Vagina (tissue), 2 donors: Measurements from ENCODE around the gene MAML1. TPM values are rescaled to one million over a fixed set of nuclear protein-coding genes. Genes with fewer than 3 reads are reported as not detected.

Experiments used
- DNase-seq, 2 donors: peaks; one replicate each; pipeline ENCODE4 v3.0.0-alpha.2; 2017; ENCODE audit errors: extremely low spot score in 2 of 2
- H3K27ac ChIP-seq: fragments of 200-600 bp; sonication (generic); one replicate; pipeline ENCODE4 v1.5.1; 2019
- H3K27me3 ChIP-seq: fragments of 200-600 bp; sonication (generic); one replicate; pipeline ENCODE4 v1.5.1; 2019
- H3K36me3 ChIP-seq, 2 donors: fragments of 200-600 bp; sonication (generic); one replicate each; pipeline ENCODE4 v1.5.1; 2017 to 2019
- H3K4me1 ChIP-seq: fragments of 200-600 bp; sonication (generic); one replicate; pipeline ENCODE4 v1.5.1; 2019
- H3K4me3 ChIP-seq, 2 donors: fragments of 200-600 bp; sonication (generic); 1 replicate in 1 of 2; 2 replicates in 1 of 2; pipeline ENCODE4 v1.5.1; 2016 to 2019
- H3K9me3 ChIP-seq: fragments of 200-600 bp; sonication (generic); one replicate; pipeline ENCODE4 v1.5.1; 2019
- CTCF ChIP-seq, 3 experiments: fragments of 450-650 bp in 2 of 3; fragments of 200-600 bp in 1 of 3; sonication (generic) in 1 of 3; IDR thresholded peaks; one replicate each; pipeline ENCODE4 v1.5.1; 2017 to 2019; ENCODE audit warnings: antibody characterized with exemption in 3 of 3, mild to moderate bottlenecking in 2 of 3, moderate library complexity in 2 of 3
- POLR2A ChIP-seq, 2 donors: fragments of 450-650 bp; IDR thresholded peaks; one replicate each; pipeline ENCODE4 v1.6.1; 2017; ENCODE audit warnings: antibody characterized with exemption in 2 of 2, mild to moderate bottlenecking in 2 of 2, moderate library complexity in 2 of 2
- POLR2AphosphoS5 ChIP-seq, 2 donors: sonication (generic); formaldehyde crosslinking; IDR thresholded peaks; one replicate each; pipeline ENCODE4 v1.9.0; 2017; ENCODE audit warnings: antibody characterized with exemption in 2 of 2, mild to moderate bottlenecking in 2 of 2, low read depth in 1 of 2; ENCODE audit not compliant: insufficient read depth in 1 of 2
- intact Hi-C: fragments of 100-400 bp; cut with DNase I; formaldehyde crosslinking; loops from one replicate; pipeline ENCODE4 v1.15.1; 2023
- total RNA-seq: library from RNA; depleted of rRNA; stranded (reverse); fragments of >200 nt; gene quantifications from one replicate; pipeline ENCODE4 v1.2.3, GENCODE V29; 2016

The MAML1 gene
- total RNA-seq, 1 donor from 2014 or later: 25.3 TPM

GRCh38 chr5:179767496-179768100 lies 35.0 kb downstream of the MAML1 start:
- Histone ChIP-seq H3K4me3 (no peak overlapping the region), H3K9me3 (no peaks in the 10 kb centered on the region), H3K4me1 (peaks cover 40% of the 10 kb centered on the region), H3K36me3 (peaks cover 0 to 61% of the 10 kb centered on the region in 2 donors), H3K27ac (no peak overlapping the region), H3K27me3 (no peaks in the 10 kb centered on the region)
- intact Hi-C loops: no loop called here
- no peak for DNase-seq
- no peak for TF ChIP-seq CTCF (IDR thresholded peaks at IDR 0.05)
- no peak for TF ChIP-seq POLR2A (IDR thresholded peaks at IDR 0.05)

DNA sequence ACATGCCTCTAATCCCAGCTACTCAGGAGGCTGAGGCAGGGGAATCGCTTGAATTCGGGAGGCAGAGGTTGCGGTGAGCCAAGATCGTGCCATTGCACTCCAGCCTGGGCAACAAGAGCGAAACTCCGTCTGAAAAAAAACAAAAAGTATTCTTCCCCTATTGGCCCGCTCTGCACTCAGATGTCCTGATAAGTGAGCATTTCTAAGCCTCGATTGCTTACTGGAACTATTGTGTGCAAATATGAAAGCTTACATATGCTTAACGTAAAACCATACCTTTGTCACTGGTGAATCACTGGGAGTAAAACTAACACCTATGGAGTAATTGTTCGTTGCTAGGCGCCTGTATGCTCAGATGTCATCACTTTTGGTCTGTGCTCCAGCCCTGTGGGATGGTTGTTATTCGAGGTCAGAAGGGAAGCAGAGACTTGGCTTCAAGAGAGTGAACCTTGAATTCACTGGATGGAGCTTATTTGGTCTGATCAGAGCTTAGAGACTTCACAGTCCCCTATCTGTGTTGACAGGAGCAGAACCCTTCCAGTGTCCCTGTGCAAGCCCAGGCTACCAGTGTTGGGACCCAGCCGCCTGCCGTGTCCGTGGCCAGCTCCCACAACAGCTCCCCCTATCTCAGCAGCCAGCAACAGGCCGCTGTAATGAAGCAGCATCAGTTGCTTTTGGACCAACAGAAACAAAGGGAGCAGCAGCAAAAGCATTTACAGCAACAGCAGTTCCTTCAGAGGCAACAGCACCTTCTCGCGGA lies 35.9 kb downstream of the MAML1 start:
- TF ChIP-seq POLR2A (IDR thresholded peaks at IDR 0.05) (no peak), POLR2AphosphoS5 (IDR thresholded peaks at IDR 0.05; ENCODE audit: insufficient read depth in 1 of 2, low read depth in 1 of 2) (no peak), CTCF (IDR thresholded peaks at IDR 0.05) (no peak)
- no peak for DNase-seq
- no peaks in the 10 kb centered on the region for H3K27me3 ChIP-seq
- intact Hi-C loops: no loop called here
- peaks cover 31% of the 10 kb centered on the region for H3K4me1 ChIP-seq
- peaks cover 0 to 70% of the 10 kb centered on the region in 2 donors for H3K36me3 ChIP-seq
- no peaks in the 10 kb centered on the region for H3K9me3 ChIP-seq
- no peak overlapping the region for H3K27ac ChIP-seq
- H3K4me3 ChIP-seq: no peak overlapping the region

GRCh38 chr5:179769271-179769670 lies 36.6 kb downstream of the MAML1 start:
- no peaks in the 10 kb centered on the region for H3K27me3 ChIP-seq
- no peak overlapping the region for H3K27ac ChIP-seq
- intact Hi-C loops: no loop called here
- no peak for DNase-seq
- no peaks in the 10 kb centered on the region for H3K9me3 ChIP-seq
- H3K4me3 ChIP-seq: no peak overlapping the region
- H3K36me3 ChIP-seq: peaks cover 0 to 77% of the 10 kb centered on the region in 2 donors
- TF ChIP-seq CTCF (IDR thresholded peaks at IDR 0.05) (no peak), POLR2AphosphoS5 (IDR thresholded peaks at IDR 0.05; ENCODE audit: insufficient read depth in 1 of 2, low read depth in 1 of 2) (no peak), POLR2A (IDR thresholded peaks at IDR 0.05) (no peak)
- peaks cover 23% of the 10 kb centered on the region for H3K4me1 ChIP-seq

DNA sequence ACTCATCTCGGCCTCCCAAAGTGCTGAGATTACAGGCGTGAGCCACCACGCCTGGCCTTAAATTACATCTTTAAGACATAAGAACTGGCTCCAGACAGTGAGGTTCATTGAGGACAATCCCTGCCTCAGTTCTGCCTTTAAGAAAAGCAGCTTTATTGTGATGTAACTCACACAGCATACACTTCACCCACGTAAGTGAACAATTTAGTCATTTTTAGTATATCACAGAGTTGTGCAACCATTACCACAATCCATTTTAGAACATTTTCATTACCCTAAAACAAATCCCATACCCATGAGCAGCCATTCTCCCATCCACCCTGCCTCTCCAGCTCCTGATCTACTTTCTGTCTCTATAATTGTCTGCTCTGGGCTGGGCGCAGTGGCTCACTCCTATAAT lies 37.2 kb downstream of the MAML1 start:
- intact Hi-C loops: no loop called here
- H3K4me3 ChIP-seq: no peak overlapping the region

More for the DNA sequence above, 37.2 kb downstream of the MAML1 start:
- no peaks in the 10 kb centered on the region for H3K27me3 ChIP-seq
- no peak for TF ChIP-seq POLR2AphosphoS5 (IDR thresholded peaks at IDR 0.05; ENCODE audit: insufficient read depth in 1 of 2, low read depth in 1 of 2)
- TF ChIP-seq POLR2A (IDR thresholded peaks at IDR 0.05): no peak
- no peak for TF ChIP-seq CTCF (IDR thresholded peaks at IDR 0.05)
- peaks cover 0 to 83% of the 10 kb centered on the region in 2 donors for H3K36me3 ChIP-seq
- H3K9me3 ChIP-seq: no peaks in the 10 kb centered on the region
- no peak overlapping the region for H3K27ac ChIP-seq
- DNase-seq: no peak
- peaks cover 19% of the 10 kb centered on the region for H3K4me1 ChIP-seq
